A549 (cell line): Measurements from ENCODE around the gene CCDC183. TPM values are rescaled to one million over a fixed set of nuclear protein-coding genes. Genes with fewer than 3 reads are reported as not detected.

Source experiments
- ATAC-seq, 2 experiments: fragments of 200-7000 bp in 1 of 2; fragments of >200 bp in 1 of 2; cut with Nextera tagmentation in 1 of 2; cut with Tn5 transposase in 1 of 2; 3 replicates each; pipeline versions ENCODE4 v1.8.0 to v1.9.1; 2018 to 2020; ENCODE audit warnings: mild to moderate bottlenecking in 1 of 2, moderate library complexity in 1 of 2
- CTCF ChIA-PET: fragments of 300-600 bp; sonication (Branson Sonifier 250); formaldehyde crosslinking; extraction: SDS; loops from one replicate; lab custom pipeline; 2021; ENCODE audit warnings: antibody characterized with exemption, inconsistent platforms; lab: Yijun Ruan, JAX
- POLR2A ChIA-PET: fragments of 350-600 bp; formaldehyde crosslinking; extraction: SDS; loops from one replicate; lab custom pipeline; 2021; ENCODE audit warnings: antibody characterized with exemption, inconsistent platforms; lab: Yijun Ruan, JAX
- DNase-seq, 2 experiments: peaks; one replicate each; pipeline versions ENCODE4 v3.0.0 to v3.0.0-alpha.2; 2011 to 2016; ENCODE audit warnings: low read depth in 1 of 2, low spot score in 1 of 2
- FAIRE-seq: peaks from 2 replicates; lab custom pipeline; 2011; peaks lifted over from hg19 to GRCh38; lab: Jason Lieb, UNC
- H3K27ac ChIP-seq, 2 experiments: fragments of >200 bp; sonication (Bioruptor Twin); formaldehyde crosslinking; 3 replicates each; pipeline ENCODE4 v1.5.1; 2016 to 2017
- H3K4me1 ChIP-seq: fragments of >200 bp; sonication (Bioruptor Twin); formaldehyde crosslinking; 3 replicates; pipeline ENCODE4 v1.6.1; 2016
- H3K4me2 ChIP-seq: fragments of >200 bp; sonication (Bioruptor Twin); formaldehyde crosslinking; 3 replicates; pipeline ENCODE4 v1.6.1; 2016
- H3K4me3 ChIP-seq: fragments of >200 bp; sonication (Bioruptor Twin); formaldehyde crosslinking; 3 replicates; pipeline ENCODE4 v1.5.1; 2016
- H3K9me3 ChIP-seq: fragments of >200 bp; sonication (Bioruptor Twin); formaldehyde crosslinking; 3 replicates; pipeline ENCODE4 v1.6.1; 2016
- ATOH8 ChIP-seq: fragments of 250-450 bp; sonication (Bioruptor Pico); IDR thresholded peaks from 2 replicates; pipeline ENCODE4 v1.5.0; 2020; ENCODE audit warnings: low read depth, mild to moderate bottlenecking, moderate library complexity
- BCL3 ChIP-seq: fragments of >200 bp; sonication (Bioruptor Twin); formaldehyde crosslinking; IDR thresholded peaks from 3 replicates; pipeline ENCODE4 v1.6.1; 2016
- CBX2 ChIP-seq: fragments of 200-600 bp; sonication (generic); IDR thresholded peaks from 2 replicates; pipeline ENCODE4 v1.6.1; 2016; ENCODE audit warnings: low read depth, mild to moderate bottlenecking, borderline replicate concordance
- CTCF ChIP-seq: fragments of >200 bp; sonication (Bioruptor Twin); formaldehyde crosslinking; IDR thresholded peaks from 3 replicates; pipeline ENCODE4 v1.5.1; 2016
- E2F6 ChIP-seq: IDR thresholded peaks from 2 replicates; pipeline ENCODE4 v1.6.1; 2012; ENCODE audit warnings: low read depth, borderline replicate concordance
- FOSL2 ChIP-seq, 2 experiments: fragments of 450-650 bp in 1 of 2; fragments of >200 bp in 1 of 2; sonication (Bioruptor Twin) in 1 of 2; formaldehyde crosslinking; IDR thresholded peaks; 2 replicates each; pipeline versions ENCODE4 v1.5.0 to v1.6.1; 2016 to 2020; ENCODE audit warnings: mild to moderate bottlenecking in 1 of 2, moderate library complexity in 1 of 2
- GATA3 ChIP-seq: IDR thresholded peaks from 2 replicates; pipeline ENCODE4 v1.6.1; 2012; ENCODE audit warnings: borderline replicate concordance
- HEYL ChIP-seq: fragments of 250-450 bp; sonication (Bioruptor Pico); IDR thresholded peaks from 2 replicates; pipeline ENCODE4 v1.8.0; 2021; ENCODE audit warnings: mild to moderate bottlenecking, moderate library complexity
- KDM5A ChIP-seq: fragments of 200-600 bp; sonication (generic); IDR thresholded peaks from 2 replicates; pipeline ENCODE4 v1.6.1; 2016; ENCODE audit warnings: antibody characterized with exemption, mild to moderate bottlenecking
- MAFK ChIP-seq: fragments of 450-650 bp; IDR thresholded peaks from 2 replicates; pipeline ENCODE4 v1.6.1; 2014; ENCODE audit not compliant: partially characterized antibody
- MAZ ChIP-seq: fragments of 150-350 bp; IDR thresholded peaks from 2 replicates; pipeline ENCODE4 v1.6.1; 2014; ENCODE audit warnings: antibody characterized with exemption, low read depth, low read length, borderline replicate concordance
- NR3C1 ChIP-seq: fragments of >200 bp; sonication (Bioruptor Twin); formaldehyde crosslinking; IDR thresholded peaks from 3 replicates; pipeline ENCODE4 v1.6.1; 2017
- REST ChIP-seq: fragments of 200-600 bp; sonication (generic); IDR thresholded peaks from 2 replicates; pipeline ENCODE4 v1.6.1; 2016; ENCODE audit warnings: antibody characterized with exemption, mild to moderate bottlenecking, moderate library complexity
- TP53 ChIP-seq: fragments of 250-450 bp; sonication (Bioruptor Pico); IDR thresholded peaks from 2 replicates; pipeline ENCODE4 v1.5.0; 2021; ENCODE audit warnings: mild to moderate bottlenecking, moderate library complexity
- ZFP36 ChIP-seq: fragments of 450-650 bp; IDR thresholded peaks from 2 replicates; pipeline ENCODE4 v1.6.1; 2014; ENCODE audit warnings: borderline replicate concordance; ENCODE audit not compliant: partially characterized antibody
- WGBS: methylation state at CpG from one replicate; pipeline ENCODE4 v1.1.6; 2017; ENCODE audit errors: missing lambda C conversion rate; 5-methylcytosine and 5-hydroxymethylcytosine counted together
- polyA plus RNA-seq, 4 experiments: library from polyadenylated mRNA; depleted of rRNA in 3 of 4; stranded (reverse); fragments of >200 nt; fragmentation: RNase III in 1 of 4; extraction: RNeasy Plus Mini Kit Qiagen cat#74134 plus additional on column Dnase treatment in 1 of 4; gene quantifications; 2 replicates in 3 of 4; 3 replicates in 1 of 4; pipeline ENCODE4 v1.2.3, GENCODE V29; 2011 to 2017

CCDC183 gene
- polyA plus RNA-seq, 2 of the 4 experiments (the other 2 are of a cell fraction) = 0.90 to 1.4 TPM

- DNase-seq = no peak
- no peak for ATAC-seq
- WGBS = 82% methylated on average over 14 of the region's 15 CpGs
- no peak for FAIRE-seq
- ChIA-PET POLR2A (no interaction called here), CTCF (interaction anchor here (0.6 to 5.7 kb wide), 30 partner anchors 9 to 1892 kb away, joined by 3 to 110 read pairs (median 4); partner anchors contain the start of genes AJM1 and RABL6)
- H3K27ac ChIP-seq = peak overlapping the region in 1 of 2 experiments; percentile 94; a peak in 3 of 6 replicates
- H3K9me3 ChIP-seq = no peaks in the 10 kb centered on the region
- TF ChIP-seq CBX2 = no peak
- TF ChIP-seq HEYL (CRISPR knock-in tag) = no peak
- TF ChIP-seq NR3C1 = no peak
- no peak for TF ChIP-seq BCL3
- TF ChIP-seq ZFP36 = no peak
- TF ChIP-seq MAZ = no peak
- no peak for TF ChIP-seq E2F6
- no peak for TF ChIP-seq CTCF
- peak overlapping the region; percentile 93 for H3K4me2 ChIP-seq
- H3K4me3 ChIP-seq = peak overlapping the region; percentile 88; the same call in 2 of the 3 replicates
- H3K4me1 ChIP-seq = peaks cover 45% of the 10 kb centered on the region
These were observed 3.6 kb upstream of the CCDC183 start for GRCh38 chr9:136792321-136793085.

GRCh38 chr9:136793086-136793946 lies 2.8 kb upstream of the CCDC183 start:
- POLR2A ChIA-PET = interaction anchor here (1.9 kb wide), 1 partner anchor 65 kb away, joined by 7 read pairs; no protein-coding TSS in a partner anchor
- 71% methylated on average over 16 of the region's 17 CpGs for WGBS
- Histone ChIP-seq H3K27ac (no peak overlapping the region), H3K4me1 (peaks cover 40% of the 10 kb centered on the region), H3K4me3 (no peak overlapping the region), H3K9me3 (no peaks in the 10 kb centered on the region), H3K4me2 (no peak overlapping the region)
- ATAC-seq = no peak
- FAIRE-seq = no peak
- DNase-seq = peak in 1 of 2 experiments; percentile 36
- no peak for TF ChIP-seq REST
- no peak for TF ChIP-seq FOSL2 (IDR thresholded peaks at IDR 0.05)
- no peak for TF ChIP-seq FOSL2 (CRISPR knock-in tag; IDR thresholded peaks at IDR 0.05)
- no peak for TF ChIP-seq E2F6
- TF ChIP-seq KDM5A = no peak
- no peak for TF ChIP-seq ZFP36
- TF ChIP-seq CTCF = no peak
- no peak for TF ChIP-seq ATOH8 (CRISPR knock-in tag)
- no peak for TF ChIP-seq TP53 (CRISPR knock-in tag)
- no peak for TF ChIP-seq GATA3
- no peak for TF ChIP-seq MAFK
- CTCF ChIA-PET = interaction anchor here (0.6 to 5.7 kb wide), 20 partner anchors 11 to 333 kb away, joined by 3 to 110 read pairs (median 5); partner anchors contain the start of genes AJM1 and RABL6
